ENCODE measurements around the gene RPN1.

The RPN1 gene

DNA sequence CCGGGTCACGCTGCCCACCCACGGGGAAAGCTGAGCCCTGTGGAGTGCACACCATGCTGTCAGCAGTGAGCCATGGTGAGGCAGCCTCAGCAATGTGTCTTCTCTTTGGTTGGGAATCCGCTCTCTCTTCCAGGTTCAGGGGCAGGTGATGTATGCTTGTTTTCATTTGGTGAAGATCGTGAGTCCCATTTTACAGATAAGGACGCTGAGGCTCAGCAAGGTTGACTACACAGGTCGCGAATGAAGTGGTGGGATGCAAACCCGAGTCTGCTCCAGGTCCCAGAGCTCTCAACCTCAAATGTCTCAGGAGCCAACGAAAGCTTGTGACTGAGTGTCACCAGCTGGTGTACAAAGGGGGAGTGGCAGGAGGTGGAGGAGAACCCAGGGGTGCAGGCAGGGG lies 74.3 kb downstream of the RPN1 start:
- no peak for DNase-seq

DNA sequence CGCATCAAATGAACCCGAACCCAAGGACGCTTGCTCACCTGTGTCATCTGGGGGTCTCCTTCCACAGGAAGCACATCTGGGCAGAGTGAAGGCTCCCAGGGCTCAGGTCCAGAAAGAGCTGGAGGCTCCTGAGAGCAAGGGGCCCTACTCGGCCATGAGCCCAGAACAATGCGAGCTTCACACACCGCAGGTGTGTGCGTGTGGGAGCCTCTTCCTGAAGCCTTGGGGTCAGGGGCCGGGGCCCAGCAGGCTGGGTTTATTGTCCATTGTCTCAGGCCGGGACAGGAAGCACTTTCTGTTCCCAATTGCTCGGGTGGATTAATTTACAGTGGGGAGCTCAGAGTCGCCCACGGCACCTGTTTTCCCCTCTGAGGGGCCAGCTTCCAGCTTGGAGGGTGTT lies 74.8 kb downstream of the RPN1 start:
- no peak for DNase-seq

DNA sequence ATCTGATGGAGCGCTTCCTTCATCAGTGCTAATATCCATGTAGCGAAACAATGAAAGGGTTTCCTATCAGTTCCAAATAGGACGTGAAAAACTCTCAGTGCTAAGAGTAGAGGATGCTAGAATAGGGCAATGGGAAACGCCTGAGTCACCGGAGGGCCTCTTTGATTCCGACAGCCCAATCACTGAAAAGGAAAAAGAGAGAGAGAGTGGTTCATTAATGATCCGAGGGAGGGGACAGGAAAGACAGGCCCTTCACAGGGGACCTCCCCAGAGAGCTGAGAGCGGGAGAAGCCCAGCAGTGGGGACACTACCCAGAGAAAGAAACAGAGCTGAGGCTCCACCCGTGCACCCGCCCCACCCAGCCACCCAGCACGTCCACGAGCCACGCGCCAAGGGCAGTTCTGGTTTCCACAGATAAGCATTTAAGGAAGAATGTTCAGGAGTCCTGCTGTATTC lies 76.9 kb downstream of the RPN1 start:
- DNase-seq, result no peak

DNA sequence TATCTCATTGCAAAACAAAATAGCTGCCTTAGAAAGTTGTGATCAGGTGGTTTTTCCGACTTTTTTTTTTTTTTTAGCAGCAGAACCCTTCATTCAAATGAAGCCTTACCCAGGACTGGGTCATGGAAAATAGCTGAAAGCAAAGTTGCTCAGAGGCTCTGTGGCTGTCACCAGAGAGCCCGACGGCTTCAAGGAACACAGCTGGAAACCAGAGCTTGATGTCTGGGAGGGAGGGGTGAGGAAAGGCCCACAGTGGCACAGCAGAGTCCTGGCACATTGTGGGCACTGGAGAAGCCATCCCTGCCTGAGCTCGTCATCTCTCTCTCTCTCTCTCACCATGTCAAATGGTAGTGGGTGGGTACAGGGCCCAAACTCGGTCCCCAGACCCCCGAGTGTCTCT lies 77.5 kb downstream of the RPN1 start:
- DNase-seq, result no peak

DNA sequence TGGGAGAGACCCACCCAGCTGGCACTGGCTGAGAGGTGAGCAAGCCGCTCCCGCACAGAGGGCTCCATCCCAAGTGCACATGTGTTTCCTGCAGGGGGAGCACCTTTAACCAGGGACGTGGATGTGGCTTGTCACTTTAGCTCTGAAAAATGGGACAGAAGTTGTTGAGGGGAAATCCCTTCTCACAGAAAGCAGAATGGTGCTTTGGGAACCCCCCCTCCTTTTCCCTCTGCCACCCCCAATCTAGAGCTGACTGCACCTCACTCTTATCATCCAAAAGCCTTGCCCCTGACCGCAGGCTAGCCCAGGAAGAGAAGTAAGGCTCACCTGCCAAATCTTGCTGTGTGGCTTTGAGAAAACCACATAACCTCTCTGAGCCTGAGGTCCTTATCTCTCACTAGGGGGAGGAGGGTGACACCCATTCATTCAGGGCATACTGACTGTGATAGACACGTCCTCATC lies 77.9 kb downstream of the RPN1 start:
- no peak for DNase-seq

DNA sequence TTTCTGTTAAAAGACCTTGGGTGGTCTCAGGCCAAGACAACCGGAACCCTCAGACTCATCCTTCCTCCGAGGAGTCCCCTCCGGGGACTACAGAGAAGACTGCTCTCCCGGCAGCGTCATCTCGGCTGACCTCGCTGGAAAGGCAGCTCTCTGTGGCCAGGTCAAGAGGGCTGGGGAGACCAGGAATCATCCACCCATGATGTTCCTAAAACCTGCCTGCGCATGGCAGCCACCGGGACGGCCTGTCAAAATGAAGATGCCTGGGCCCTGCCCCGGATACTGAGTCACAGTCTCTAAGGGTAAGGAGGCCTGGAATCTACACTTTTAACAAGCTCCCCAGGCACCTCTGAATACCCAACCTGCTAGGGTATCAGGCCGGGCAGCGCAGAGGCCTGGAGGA lies 78.6 kb downstream of the RPN1 start:
- DNase-seq, result no peak
